Stimulated activated naive CD4-positive, alpha-beta T cell treated with Interleukin-2 at 50 U/mL for 16 hours (primary cell): ENCODE measurements around the gene ZC3HAV1.
"Not testable (repeated sequence)": the region's sequence is repeated elsewhere in the genome, so short reads cannot be mapped to it uniquely, and the experiment has no call there.

Experiments
- DNase-seq: peaks from one replicate; lab custom pipeline; 2025; lab: John Stamatoyannopoulos, UW

The ZC3HAV1 gene

GRCh38 chr7:139112316-139112715 is 2.8 kb upstream of the ZC3HAV1 start:
- no peak for DNase-seq

GRCh38 chr7:139111811-139112301 is 2.3 kb upstream of the ZC3HAV1 start:
- no peak for DNase-seq

DNA sequence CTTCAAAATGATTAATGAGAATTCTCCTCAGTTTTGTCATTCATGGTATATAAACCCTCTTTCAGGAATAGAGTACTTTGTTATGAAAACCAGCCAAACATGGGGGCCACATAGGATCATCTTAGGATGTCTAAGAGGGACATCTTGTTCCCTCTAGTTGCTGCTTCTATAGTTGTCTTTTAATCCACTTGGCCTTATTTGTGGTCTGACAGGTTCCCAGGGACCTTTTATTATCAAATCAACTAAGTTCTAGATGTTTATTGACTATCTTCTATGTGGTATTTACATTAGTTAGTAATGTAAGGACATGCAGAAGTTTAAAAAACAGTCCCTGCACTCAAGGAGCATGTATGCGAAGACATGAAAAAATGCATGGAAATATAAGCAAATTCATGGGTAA is 1.6 kb upstream of the ZC3HAV1 start:
- DNase-seq, result no peak

DNA sequence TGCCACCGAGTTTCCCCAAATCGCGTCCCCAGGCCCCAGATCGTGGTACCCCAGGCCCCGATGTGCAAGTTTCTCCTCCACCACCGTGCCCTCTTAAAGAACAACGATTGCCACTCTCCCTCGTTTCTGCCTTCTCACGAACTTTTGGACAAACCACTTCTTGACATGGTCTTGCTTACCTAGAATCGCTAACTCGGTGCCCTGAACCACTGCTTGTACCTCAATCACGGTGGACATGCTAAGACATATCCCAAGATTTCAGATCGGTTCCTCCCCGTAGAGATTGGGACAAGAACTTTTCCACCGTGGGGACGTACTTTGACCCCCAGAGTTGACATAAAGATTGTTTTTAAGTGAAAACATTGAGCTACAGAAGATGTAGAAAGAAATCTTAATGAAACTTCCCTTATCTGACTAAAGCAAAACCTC is 477 bp upstream of the ZC3HAV1 start:
- DNase-seq, result no peak

GRCh38 chr7:139108266-139109187 is 993 bp downstream of the ZC3HAV1 start:
- DNase-seq, result no peak

DNA sequence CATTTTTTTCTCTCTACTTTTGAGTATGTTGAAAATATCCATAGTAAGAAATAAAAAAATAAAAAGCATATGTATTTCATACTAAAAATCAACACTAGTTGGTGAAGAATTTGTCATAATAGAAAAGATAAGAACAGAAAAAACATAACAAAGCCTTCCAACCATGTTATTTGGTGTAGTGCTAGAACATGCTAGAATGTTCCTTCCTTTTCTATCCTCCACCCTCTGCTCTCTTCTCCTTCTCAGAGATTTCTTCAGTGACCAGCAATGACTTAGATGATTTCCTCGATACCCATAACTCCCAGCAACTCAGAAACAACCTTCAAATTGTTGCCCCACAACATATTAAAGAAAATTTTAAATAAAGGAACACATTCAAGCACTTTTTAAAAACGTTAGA is 2.6 kb downstream of the ZC3HAV1 start:
- DNase-seq, result no peak

- peak; percentile 13 for DNase-seq
Measured at GRCh38 chr7:139106227-139106626, 3.3 kb downstream of the ZC3HAV1 start.

DNA sequence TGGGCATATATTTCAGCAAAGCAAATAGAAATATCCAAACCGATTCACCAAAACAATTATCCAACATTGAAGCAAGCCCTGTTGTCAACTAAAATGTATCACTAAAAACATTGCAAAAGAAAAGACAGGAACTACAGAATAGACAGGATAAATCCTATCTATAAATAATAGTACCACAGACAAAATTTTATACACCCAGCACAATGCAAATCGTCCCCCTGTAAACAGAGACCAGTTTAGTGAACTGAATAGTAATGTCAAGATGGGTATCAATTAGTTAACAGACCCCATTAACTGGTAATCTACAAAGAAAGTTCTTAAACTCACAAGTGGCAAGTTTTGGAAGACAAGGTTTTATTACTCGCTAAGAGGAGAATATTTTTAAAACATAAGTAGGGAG is 4.0 kb downstream of the ZC3HAV1 start:
- DNase-seq, result no peak

DNA sequence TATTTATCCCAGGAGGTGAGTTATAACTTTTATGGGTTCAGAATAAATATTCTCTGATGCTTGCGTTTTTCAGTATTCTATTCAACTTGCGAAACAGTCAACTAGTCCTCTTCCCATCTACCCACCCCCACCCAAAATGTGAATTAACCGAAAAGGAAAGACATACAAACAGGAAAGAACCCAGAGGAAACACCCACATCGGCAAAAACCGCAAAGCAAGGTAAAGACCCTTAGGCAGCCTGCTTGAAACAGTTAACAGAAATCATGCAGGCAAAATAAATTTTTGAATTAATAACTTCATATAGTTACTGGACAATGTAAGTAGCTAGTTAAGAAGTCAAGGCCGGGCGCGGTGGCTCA is 5.4 kb downstream of the ZC3HAV1 start:
- peak; percentile 34 for DNase-seq

- DNase-seq, result no peak
Measured at GRCh38 chr7:139103057-139103815, 6.3 kb downstream of the ZC3HAV1 start.

- DNase-seq, result not testable (repeated sequence)
Measured at GRCh38 chr7:139101637-139102158, 7.8 kb downstream of the ZC3HAV1 start.

DNA sequence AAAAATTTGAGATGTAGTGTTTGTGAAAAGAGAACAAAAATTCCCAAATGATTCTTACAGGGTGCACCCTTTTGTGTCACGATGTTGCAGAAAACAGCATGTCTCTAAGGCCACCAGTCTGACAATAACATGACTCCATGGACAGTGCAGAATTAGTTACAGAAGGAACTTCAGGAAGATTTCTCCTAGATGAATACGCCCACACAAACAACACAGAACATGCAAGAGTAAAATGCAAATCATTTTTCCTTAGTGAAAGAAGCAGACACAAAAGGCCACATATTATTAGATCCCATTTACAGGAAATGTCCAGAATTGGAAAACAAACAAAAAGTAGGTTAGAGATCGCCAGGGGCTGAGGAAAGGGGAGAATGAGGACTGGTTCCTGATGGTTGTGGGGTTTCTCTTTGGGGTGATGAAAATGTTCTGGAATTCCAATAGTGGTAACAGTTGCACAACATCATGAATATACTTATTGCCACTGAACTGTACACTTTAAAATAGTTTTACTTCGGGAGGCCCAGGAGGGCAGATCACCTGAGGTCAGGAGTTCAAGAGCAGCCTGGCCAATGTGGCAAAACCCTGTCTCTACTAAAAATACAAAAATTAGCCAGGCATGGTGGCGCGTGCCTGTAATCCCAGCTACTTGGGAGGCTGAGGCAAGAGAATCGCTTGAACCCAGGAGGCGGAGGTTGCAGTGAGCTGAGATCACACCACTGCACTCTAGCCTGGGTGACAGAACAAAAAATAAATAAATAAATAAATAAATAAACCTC is 10.2 kb downstream of the ZC3HAV1 start:
- no peak for DNase-seq

GRCh38 chr7:139095194-139095659 is 14.3 kb downstream of the ZC3HAV1 start:
- DNase-seq, result peak; percentile 64

- no peak for DNase-seq
Measured at GRCh38 chr7:139094596-139094995, 14.9 kb downstream of the ZC3HAV1 start.

DNA sequence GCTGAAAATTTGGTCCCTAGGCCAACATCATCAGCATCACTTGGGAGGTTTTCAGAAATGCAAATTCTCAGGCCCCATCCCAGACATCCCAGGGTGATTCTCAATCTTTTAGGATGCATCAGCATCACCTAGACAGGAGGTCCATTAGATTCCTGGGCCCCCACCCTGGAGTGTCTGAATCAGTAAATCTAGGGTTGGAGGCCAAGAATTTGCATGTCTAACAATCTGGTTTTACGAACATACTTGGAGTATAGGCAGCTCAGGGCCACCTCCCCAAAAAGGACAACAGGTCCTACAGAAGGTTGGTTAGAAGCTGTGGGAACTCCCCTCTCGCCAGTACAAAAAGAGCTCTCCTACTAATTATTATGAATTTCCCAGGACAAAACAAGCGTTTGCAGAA is 15.5 kb downstream of the ZC3HAV1 start:
- no peak for DNase-seq

- peak; percentile 32 for DNase-seq
Measured at GRCh38 chr7:139093512-139093911, 16.0 kb downstream of the ZC3HAV1 start.

DNA sequence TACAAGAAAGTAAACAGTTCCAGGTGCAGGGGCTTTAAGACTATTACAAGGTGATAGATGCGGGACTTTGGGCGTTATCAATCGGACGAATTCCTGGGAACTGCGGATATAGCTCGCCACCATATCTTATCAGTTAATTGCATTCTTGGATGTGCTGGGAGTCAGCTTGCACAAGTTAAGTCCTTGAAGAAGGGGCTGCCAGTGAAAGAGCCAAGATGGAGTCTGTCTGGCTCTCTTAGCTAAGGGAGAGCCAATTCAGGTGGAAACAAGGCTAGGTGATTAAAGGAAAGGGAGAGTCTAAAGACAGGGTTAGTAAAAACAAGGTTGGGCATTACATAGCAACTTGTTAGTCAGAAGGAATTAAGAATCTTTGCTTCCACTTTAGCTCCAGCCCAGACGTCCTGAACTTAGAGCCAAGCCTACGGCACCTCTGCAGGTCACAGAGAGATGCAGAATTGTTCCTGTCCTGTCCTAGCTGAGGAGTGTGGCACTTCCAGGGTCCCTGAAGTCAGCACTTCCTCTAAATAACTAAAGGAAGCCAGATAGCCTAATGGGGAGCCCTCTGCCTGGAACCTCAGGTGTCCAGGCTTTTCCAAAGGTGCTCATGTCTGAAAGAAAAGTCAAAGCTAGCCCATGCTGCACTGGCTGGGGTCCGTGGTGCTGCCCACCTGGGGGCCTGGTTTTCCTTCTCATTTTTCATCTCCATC is 17.3 kb downstream of the ZC3HAV1 start:
- DNase-seq, result no peak

DNA sequence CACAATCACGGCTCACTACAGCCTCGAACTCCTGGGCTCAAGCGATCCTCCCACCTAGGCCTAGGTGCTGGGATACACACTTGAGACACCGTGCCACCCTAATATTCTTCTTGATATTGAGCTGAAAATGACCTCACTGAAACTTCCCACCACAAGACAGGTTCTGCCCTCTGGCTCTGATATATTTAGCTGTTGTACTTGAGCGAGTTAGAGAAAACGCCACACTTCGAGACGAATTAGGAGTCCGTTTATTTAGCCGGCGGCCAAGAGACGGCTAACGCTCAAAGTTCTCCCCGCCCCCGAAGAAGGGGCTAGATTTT is 17.9 kb downstream of the ZC3HAV1 start:
- no peak for DNase-seq

GRCh38 chr7:139089118-139089517 is 20.4 kb downstream of the ZC3HAV1 start:
- DNase-seq, result no peak

DNA sequence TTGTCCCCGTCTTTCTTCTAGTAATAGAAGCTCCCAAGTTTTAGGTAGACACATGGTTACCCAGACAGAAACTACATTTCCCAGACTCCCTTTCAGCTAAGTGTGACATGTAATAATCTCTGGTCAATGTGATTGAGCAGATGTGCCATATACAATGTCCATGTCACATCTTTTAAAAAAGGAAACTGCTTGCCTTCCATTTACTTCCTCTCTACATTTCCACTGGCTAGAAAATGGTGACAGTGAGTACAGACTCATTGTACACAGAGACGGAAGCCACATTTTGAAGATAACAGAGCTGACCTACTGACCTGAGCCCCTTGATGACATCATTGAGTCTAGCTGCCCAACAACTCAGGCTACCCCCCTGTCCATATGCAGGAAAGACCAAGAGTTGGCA is 21.3 kb downstream of the ZC3HAV1 start:
- no peak for DNase-seq

GRCh38 chr7:139087212-139087611 is 22.3 kb downstream of the ZC3HAV1 start:
- DNase-seq, result no peak
